Renal pelvis (tissue), 12 donors: Measurements from ENCODE around the gene IRF3. TPM values are rescaled to one million over a fixed set of nuclear protein-coding genes. Genes with fewer than 3 reads are reported as not detected.
A peak's percentile ranks its signal among the peaks of the same experiment; 100 is the strongest.

Source experiments
- DNase-seq: peaks from one replicate; pipeline ENCODE4 v3.0.0-alpha.2; 2013
- long read RNA-seq, 16 experiments: transcript quantifications; one replicate each; lab custom pipeline, GENCODE V29; 2026
- polyA plus RNA-seq, 3 donors: library from polyadenylated mRNA; unstranded; fragments of 120-200 nt; gene quantifications; one replicate each; pipeline ENCODE4 v1.2.1, GENCODE V29; 2013; ENCODE audit not compliant: insufficient read length in 3 of 3

IRF3 gene, protein sequence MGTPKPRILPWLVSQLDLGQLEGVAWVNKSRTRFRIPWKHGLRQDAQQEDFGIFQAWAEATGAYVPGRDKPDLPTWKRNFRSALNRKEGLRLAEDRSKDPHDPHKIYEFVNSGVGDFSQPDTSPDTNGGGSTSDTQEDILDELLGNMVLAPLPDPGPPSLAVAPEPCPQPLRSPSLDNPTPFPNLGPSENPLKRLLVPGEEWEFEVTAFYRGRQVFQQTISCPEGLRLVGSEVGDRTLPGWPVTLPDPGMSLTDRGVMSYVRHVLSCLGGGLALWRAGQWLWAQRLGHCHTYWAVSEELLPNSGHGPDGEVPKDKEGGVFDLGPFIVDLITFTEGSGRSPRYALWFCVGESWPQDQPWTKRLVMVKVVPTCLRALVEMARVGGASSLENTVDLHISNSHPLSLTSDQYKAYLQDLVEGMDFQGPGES
- polyA plus RNA-seq: 10 to 100 TPM; 55.6 to 74.3 (median 68.3) TPM
- long read RNA-seq, donor 1, partial matches to known transcripts: 35 of 73 reads
- long read RNA-seq, donor 1, other reads (novel, unspliced or antisense): 33 of 73 reads
- long read RNA-seq, donor 2, transcript IRF3-203 (8 exons, 1,613 nt): major isoform, 5 of 85 reads
- long read RNA-seq, donor 2, partial matches to known transcripts: 36 of 85 reads
- long read RNA-seq, donor 2, other reads (novel, unspliced or antisense): 37 of 85 reads
- long read RNA-seq, donor 3, partial matches to known transcripts: 6 of 10 reads
- long read RNA-seq, donor 3, other reads (novel, unspliced or antisense): 0 of 10 reads
- long read RNA-seq, donor 4, transcript IRF3-203 (8 exons, 1,613 nt): major isoform, 7 of 42 reads
- long read RNA-seq, donor 4, transcript IRF3-211 (2 exons, 550 nt): minor isoform, 5 of 42 reads
- long read RNA-seq, donor 4, partial matches to known transcripts: 27 of 42 reads
- long read RNA-seq, donor 4, other reads (novel, unspliced or antisense): 0 of 42 reads
- long read RNA-seq, donor 5, partial matches to known transcripts: 90 of 169 reads
- long read RNA-seq, donor 5, other reads (novel, unspliced or antisense): 77 of 169 reads
- long read RNA-seq, donor 6, partial matches to known transcripts: 217 of 386 reads
- long read RNA-seq, donor 6, other reads (novel, unspliced or antisense): 158 of 386 reads
- long read RNA-seq, donor 7, partial matches to known transcripts: 0 of 11 reads
- long read RNA-seq, donor 7, other reads (novel, unspliced or antisense): 7 of 11 reads
- long read RNA-seq, donor 8, partial matches to known transcripts: 6 of 10 reads
- long read RNA-seq, donor 8, other reads (novel, unspliced or antisense): 0 of 10 reads
- long read RNA-seq, donor 9, partial matches to known transcripts: 36 of 67 reads
- long read RNA-seq, donor 9, other reads (novel, unspliced or antisense): 22 of 67 reads
- long read RNA-seq, donor 10, transcript IRF3-203 (8 exons, 1,613 nt): major isoform, 6 of 63 reads
- long read RNA-seq, donor 10, partial matches to known transcripts: 34 of 63 reads
- long read RNA-seq, donor 10, other reads (novel, unspliced or antisense): 22 of 63 reads
- long read RNA-seq, donor 11, partial matches to known transcripts: 56 of 161 reads
- long read RNA-seq, donor 11, other reads (novel, unspliced or antisense): 101 of 161 reads
- long read RNA-seq, donor 12, partial matches to known transcripts: 19 of 28 reads
- long read RNA-seq, donor 12, other reads (novel, unspliced or antisense): 0 of 28 reads
- long read RNA-seq, donor 13, partial matches to known transcripts: 5 of 6 reads
- long read RNA-seq, donor 13, other reads (novel, unspliced or antisense): 0 of 6 reads
- long read RNA-seq, donor 14, partial matches to known transcripts: 0 of 6 reads
- long read RNA-seq, donor 14, other reads (novel, unspliced or antisense): 0 of 6 reads
- long read RNA-seq, donor 15, transcript IRF3-201 (7 exons, 1,691 nt): major isoform, 6 of 32 reads
- long read RNA-seq, donor 15, partial matches to known transcripts: 17 of 32 reads
- long read RNA-seq, donor 15, other reads (novel, unspliced or antisense): 0 of 32 reads
- long read RNA-seq, donor 16, transcript IRF3-203 (8 exons, 1,613 nt): major isoform, 5 of 22 reads
- long read RNA-seq, donor 16, partial matches to known transcripts: 15 of 22 reads
- long read RNA-seq, donor 16, other reads (novel, unspliced or antisense): 0 of 22 reads

DNA sequence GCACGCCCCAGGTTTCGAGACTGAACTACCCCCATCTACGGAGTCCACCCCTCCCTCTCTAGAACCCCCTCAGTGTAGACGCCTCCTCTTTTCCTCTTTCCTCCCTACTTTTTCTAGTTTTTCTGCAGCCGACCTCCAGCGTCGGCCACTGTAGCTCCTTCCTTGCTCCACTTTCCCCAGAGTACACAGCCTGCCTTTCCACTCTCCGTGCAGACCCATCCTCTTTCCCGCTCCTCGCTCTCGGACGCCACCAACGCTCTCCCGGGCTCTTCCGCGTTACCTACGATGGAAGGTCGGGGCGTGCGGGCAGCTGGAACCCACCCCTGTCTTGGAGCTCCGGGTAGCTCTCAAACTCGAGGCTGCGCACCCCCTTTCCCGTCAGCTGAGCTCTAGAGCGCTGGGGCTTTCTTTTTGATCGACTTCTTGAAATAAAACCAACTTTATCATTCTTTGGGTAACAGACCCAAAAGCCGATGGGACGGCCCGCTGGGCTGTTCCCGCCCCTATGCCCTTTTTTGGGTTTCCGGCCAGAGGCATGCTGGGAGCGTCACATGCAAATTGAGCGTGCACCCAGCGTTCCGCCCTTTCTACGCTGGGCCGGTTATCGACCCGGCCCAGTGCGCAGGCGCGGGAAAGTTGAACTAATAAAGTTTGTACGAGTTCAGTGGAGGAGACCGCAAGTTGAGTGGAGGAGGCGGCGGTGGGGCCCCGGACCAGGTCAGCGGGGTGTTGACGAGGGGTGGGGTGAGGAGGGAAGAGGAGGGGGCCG lies at the start of gene IRF3, which contains the start of gene BCL2L12:
Gene IRF3 (minus strand): TSS at position 507 of the 769 bp plus-strand sequence. CDS start 1,019 bp downstream, outside the sequence.
Gene BCL2L12 (plus strand): TSS at position 583 of the 769 bp plus-strand sequence. CDS start 760 bp downstream, outside the sequence.
- DNase-seq: peak; percentile 96

DNA sequence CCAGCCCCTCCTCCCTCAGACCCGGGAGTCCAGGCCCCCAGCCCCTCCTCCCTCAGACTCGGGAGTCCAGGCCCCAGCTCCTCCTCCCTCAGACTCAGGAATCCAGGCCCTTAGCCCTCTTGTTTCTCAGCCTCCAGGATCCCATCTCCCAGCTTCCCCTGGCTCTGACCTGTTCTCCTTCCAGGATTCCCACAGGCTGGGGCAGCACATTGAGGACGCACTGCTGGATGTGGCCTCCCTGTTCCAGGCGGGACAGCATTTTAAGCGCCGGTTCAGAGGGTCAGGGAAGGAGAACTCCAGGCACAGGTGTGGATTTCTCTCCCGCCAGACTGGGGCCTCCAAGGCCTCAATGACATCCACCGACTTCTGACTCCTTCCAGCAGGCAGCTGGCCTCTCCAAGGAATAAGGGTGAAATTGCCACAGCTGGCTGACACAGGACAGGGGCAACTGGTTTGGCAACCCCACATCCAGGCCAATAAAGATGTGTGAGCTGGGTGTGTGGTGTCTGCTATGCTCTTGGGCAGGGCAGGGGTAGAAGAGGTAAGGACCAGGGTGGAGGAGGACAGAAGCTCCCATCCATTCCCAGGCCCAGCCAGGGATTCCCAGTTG lies 47.7 kb upstream of the IRF3 start:
- no peak for DNase-seq

DNA sequence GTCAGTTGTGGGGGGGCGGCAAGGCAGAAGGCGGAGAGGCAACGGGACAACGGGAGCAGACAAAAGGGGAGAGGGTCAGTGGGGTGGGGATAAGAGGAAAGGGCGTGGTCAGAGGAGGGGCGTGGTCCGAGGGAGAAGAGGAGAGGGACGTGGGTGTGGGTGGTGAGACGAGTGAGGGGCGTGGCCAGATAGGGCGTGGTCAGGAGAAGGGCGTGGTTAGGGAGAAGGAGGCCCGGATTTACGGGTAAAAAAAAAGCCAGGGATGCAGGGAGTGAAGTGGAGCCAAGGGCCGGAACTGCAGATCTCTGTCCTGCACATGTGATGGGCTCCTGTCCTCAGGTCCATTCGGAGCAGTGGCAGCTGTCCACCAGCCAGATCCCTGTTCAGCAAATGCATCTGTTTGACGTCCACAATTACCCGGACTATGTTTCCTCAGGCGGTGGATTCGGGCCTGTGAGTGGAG lies 46.8 kb upstream of the IRF3 start:
- no peak for DNase-seq

DNA sequence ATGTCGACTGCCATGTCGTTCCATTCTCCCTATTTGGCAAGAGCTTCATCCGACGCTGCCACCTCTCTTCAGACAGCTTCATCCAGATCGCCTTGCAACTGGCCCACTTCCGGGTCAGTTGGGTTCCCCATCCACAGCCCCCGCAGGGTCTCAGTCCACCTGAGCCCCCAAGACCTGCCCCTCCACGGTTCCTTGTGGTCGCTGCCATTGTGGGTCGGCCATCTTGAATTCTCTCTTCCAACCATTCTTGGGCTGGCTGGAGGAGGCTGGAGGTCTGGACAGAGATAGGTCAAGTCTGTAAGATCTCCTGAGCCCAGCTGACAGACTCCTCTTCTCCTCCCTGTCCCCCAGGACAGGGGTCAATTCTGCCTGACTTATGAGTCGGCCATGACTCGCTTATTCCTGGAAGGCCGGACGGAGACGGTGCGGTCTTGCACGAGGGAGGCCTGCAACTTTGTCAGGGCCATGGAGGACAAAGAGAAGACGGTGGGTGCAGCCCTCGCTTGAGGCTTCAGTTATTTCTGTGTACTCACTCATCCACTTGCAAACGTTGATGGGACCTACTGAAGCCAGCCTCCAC lies 44.8 kb upstream of the IRF3 start:
- DNase-seq: no peak

DNA sequence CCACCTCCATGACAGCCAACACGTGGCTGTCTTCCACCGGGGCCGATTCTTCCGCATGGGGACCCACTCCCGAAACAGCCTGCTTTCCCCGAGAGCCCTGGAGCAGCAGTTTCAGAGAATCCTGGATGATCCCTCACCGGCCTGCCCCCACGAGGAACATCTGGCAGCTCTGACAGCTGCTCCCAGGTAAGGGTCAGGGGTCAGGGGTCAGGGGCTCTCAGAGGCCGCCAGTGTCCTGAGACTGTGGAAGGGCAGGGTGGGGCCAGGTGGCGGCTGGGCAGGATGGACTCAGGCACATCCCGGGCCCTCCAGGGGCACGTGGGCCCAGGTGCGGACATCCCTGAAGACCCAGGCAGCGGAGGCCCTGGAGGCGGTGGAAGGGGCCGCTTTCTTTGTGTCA lies 40.3 kb upstream of the IRF3 start:
- no peak for DNase-seq

DNA sequence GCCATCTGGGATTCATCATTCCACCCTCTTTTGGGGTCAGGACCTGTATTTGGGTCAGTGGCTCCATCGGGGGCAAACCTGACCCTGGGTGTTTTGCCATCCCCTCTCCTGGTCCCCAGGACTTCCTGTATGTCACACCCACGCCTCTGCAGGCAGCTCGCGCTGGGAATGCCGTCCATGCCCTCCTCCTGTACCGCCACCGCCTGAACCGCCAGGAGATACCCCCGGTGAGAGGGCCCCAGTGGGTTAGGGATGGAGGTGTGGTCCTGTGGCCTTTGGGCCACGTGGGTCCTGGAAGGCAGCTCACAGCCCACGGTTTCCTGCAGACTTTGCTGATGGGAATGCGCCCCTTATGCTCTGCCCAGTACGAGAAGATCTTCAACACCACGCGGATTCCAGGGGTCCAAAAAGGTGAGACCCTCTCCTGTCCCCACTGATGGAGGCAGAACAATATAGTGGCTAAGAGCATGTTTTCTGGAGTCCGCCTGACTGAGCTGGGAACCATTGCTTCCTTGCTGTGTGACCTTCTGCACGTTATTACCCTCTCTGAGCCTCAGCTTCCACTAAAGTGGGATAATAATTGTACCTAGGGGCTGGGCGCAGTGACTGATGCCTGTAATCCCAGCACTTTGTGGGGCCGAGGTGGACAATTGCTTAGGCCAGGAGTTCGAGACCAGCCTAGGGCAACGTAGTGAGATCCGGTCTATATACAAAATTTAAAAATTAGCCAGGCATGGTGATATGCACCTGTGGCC lies 39.4 kb upstream of the IRF3 start:
- no peak for DNase-seq

DNA sequence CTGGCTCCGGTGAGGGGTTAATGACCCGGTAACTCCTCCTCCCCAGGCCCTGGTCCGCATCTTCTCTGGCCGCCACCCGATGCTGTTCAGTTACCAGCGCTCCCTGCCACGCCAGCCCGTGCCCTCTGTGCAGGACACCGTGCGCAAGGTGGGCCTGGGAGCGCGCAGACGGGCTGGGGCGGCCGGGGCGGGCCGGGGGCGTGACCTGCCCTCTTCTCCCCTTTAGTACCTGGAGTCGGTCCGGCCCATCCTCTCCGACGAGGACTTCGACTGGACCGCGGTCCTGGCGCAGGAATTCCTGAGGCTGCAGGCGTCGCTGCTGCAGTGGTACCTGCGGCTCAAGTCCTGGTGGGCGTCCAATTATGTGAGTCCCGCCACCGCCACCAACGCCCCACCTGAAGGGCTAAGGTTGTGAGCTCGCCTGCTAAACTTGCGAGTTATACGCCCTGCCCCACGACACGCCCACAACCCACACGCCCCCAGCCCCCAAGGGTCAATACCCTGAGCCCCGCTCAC lies 35.7 kb upstream of the IRF3 start:
- no peak for DNase-seq

DNA sequence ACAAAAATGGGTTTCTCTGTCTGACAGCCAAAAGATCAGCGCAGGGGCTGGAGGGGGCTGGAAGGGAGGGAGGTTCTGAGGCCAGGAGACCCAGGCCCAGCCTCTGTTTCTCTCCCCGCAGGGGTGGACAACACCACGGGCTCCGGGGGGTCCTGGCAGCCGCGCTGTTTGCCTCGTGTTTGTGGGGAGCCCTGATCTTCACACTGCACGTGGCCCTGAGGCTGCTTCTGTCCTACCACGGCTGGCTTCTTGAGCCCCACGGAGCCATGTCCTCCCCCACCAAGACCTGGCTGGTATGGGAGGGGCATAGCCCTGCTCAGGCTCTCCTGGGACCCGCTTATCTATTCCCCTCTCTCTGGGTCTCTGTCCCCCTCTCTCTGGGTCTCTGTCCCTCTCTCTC lies 34.9 kb upstream of the IRF3 start:
- no peak for DNase-seq

DNA sequence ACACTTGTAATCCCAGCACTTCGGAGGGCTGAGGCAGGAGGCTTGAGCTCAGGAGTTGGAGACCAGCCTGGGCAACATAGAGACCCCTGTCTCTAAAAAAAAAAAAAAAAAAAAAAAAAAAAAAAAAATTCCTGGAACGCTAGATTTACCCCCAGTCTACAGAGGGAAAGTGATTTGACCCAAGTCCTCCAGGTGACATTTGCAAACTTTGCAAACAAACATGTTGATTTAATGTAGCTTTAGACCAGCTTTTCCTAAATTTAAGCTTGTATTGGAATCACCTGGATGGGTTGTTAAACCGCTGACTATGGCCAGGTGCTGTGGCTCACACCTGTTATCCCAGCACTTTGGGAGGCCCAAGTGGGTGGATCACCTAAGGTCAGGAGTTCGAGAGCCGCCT lies 33.7 kb upstream of the IRF3 start:
- no peak for DNase-seq

DNA sequence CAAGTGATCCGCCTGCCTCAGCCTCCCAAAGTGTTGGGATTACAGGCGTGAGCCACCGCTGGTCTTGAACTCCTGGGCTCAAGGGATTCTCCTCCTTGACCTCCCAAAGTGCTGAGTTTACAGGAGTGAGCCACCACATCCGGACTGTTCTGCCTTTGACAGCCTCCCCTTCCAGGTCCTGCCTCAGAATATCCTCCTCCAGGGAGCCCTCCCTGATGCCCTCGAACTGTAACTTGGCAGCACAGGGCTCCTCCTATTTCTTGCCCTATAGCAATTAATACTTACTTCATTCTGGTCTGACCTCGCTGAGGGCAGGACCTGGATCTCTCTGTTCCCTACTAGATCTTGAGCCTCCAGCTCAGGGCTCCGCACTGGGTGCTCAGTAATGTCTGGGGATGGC lies 31.2 kb upstream of the IRF3 start:
- DNase-seq: no peak

DNA sequence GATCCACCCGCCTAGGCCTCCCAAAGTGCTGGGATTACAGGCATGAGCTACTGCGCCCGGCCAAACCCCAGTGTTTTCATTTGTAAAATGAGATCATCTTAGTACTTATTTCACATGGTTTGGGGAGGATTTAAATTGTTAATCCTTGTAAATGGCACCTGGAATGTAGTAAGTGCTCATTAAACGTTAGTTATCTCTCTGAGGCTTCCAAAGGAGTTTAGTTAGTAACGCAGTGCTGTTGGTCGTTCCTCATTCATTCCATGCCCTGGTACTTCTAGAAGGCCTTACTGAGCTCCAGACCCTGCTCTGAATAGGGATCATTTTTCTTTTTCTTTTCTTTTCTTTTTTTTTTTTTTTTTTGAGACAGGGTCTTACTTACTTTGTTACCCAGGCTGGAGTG lies 30.5 kb upstream of the IRF3 start:
- no peak for DNase-seq

DNA sequence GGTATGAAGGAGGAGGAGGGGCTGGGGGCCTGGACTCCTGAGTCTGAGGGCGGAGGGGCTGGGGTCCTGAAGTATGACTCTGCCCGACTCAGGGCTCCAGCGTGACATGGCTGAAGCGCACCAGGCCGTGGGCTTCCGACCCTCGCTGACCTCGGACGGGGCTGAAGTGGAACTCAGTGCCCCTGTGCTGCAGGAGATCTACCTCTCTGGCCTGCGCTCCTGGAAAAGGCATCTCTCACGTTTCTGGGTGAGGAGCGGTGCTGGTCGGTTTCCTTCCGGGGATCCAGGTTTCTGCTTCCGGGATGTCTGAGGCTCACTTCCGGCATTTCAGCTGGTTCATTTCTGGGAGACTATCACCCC lies 26.5 kb upstream of the IRF3 start:
- DNase-seq: no peak

DNA sequence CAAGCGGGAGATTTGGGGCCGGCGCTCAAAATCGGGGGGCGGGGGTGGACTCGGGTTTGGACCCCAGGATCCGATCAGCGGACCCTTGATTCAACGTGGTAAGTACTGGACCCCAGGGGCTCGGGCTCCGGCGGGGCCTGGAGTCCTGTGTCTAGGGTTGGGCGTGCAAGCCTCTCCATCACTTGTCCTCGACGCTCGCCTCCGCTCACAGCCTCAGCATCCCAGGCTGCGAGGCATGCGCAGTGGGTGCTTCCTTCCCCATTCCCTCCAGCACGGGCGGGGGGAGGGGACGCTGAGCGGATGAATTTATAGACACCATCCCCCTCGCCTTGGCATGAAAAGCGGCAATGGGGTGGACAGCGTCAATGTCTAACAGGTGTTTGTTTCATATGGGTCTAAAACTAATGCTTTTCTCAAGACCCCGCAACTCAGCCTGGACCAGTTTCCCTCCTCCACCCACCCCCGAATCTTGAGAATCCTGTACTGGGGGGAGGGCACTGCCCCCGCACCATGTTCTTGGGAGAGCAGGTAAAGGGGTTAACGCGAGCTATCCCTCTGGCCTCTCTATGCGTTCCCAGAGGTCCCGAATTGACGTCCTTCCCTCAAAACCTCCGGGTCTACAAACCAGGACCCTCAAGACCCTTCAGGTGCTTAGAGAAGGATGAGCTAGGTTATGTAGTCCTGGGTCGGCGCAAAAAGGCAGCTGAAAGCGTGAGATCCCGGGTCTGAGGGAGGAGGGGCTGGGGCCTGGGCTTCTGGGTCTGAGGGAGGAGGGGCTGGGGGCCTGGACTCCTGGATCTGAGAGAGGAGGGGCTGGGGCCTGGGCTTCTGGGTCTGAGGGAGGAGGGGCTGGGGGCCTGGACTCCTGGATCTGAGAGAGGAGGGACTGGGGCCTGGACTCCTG lies 25.8 kb upstream of the IRF3 start:
- peak; percentile 71 for DNase-seq

DNA sequence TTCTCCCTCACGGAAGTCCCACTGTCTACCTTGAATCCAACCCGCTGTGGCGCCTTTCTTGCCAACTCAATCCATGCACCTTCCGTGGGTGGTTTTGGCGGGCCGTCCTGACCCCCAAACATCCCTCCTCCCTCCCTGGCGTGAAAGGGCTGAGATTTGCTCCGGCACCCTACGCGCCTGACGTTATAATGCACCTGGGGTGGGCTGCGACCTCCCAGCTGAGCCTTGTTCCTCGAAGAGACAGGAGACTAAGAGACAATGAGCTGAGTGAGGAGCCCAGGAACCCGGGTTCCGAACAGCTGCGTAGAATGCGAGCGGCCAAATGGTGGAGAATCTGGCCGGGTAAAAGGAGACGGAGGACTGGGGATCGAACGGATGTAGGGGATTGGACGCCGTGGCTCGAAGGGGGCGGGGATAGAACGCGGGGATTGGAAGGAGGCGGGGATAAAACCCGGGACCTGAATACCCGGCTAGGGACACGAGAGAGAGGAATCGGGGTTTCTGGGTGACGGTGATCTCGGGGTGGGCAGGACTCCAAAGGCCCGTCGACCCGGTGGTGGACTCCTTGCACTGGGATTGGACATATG lies 25.1 kb upstream of the IRF3 start, which contains the start of gene CPT1C:
Gene CPT1C (plus strand): TSS at position 461 of the 587 bp plus-strand sequence. CDS start 1,137 bp downstream, outside the sequence.
- peak; percentile 66 for DNase-seq

DNA sequence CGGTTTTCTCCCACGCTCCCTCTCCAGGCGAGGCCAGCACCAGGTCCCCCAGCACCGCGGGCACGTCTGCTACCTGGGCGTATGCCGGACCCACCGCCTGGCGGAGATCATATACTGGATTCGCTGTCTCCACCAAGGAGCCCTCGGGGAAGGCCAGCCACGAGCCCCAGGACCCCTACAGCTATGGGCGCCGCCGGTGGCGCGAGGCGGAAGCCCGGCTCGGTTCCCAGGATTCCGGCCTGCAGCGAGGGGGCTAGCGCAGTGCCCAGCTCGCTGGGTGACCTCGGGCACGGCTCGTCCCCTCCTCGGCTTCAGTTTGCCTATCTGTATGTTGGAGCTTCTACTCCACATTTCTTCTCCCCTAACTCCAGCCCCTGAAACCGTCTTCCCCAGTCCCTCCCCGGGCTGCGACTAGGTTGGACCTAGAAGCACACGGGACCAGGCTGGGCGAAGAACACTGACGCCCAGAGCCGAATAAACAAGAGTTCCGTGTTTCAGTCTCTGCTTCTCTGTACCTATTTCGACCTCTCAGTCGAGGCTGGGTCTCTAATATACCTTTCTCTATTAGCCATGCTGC lies 24.5 kb upstream of the IRF3 start:
- no peak for DNase-seq
